ENCODE data around the gene BZW2. TPM values are rescaled to one million over a fixed set of nuclear protein-coding genes. Genes with fewer than 3 reads are reported as not detected.

The BZW2 gene
- total RNA-seq, 1 experiment from 2014 or later = 85.4 TPM

- intact Hi-C loops (cut with micrococcal nuclease) = no loop called here
- H3K27ac Mint-ChIP-seq (ENCODE audit: low read depth, unreplicated experiment) = peak overlapping the region; percentile 77
- ChIA-PET CTCF (interaction anchor here (0.9 kb wide), 1 partner anchor 185 kb away, joined by 3 read pairs; no protein-coding TSS in a partner anchor), POLR2A (interaction anchor here (0.7 to 1.4 kb wide), 4 partner anchors 44 to 859 kb away, joined by 3 to 5 read pairs (median 4); no protein-coding TSS in a partner anchor)
- no peak overlapping the region for H3K4me3 Mint-ChIP-seq (ENCODE audit: unreplicated experiment)
- BruUV-seq (replicated peaks) = no TSS peak
- no peaks in the 10 kb centered on the region for H3K9me3 Mint-ChIP-seq (ENCODE audit: unreplicated experiment)
- H3K4me1 Mint-ChIP-seq (ENCODE audit: insufficient read depth, unreplicated experiment) = peaks cover 37% of the 10 kb centered on the region
- H3K27me3 Mint-ChIP-seq (ENCODE audit: insufficient read depth, unreplicated experiment) = no peaks in the 10 kb centered on the region
- H3K36me3 Mint-ChIP-seq (ENCODE audit: insufficient read depth, unreplicated experiment) = no peaks in the 10 kb centered on the region
- no peak for TF ChIP-seq CTCF (IDR thresholded peaks at IDR 0.05; ENCODE audit: unreplicated experiment)
- no peak for DNase-seq (ENCODE audit: unreplicated experiment)
These were observed 94.6 kb downstream of the BZW2 start for GRCh38 chr7:16740623-16740953.

- no peak overlapping the region for H3K27ac Mint-ChIP-seq (ENCODE audit: low read depth, unreplicated experiment)
- CTCF ChIA-PET = no interaction called here
- H3K4me3 Mint-ChIP-seq (ENCODE audit: unreplicated experiment) = no peak overlapping the region
- H3K9me3 Mint-ChIP-seq (ENCODE audit: unreplicated experiment) = no peaks in the 10 kb centered on the region
- no TSS peak for BruUV-seq (replicated peaks)
- H3K36me3 Mint-ChIP-seq (ENCODE audit: insufficient read depth, unreplicated experiment) = no peaks in the 10 kb centered on the region
- peaks cover 34% of the 10 kb centered on the region for H3K4me1 Mint-ChIP-seq (ENCODE audit: insufficient read depth, unreplicated experiment)
- DNase-seq (ENCODE audit: unreplicated experiment) = no peak
- POLR2A ChIA-PET = no interaction called here
- H3K27me3 Mint-ChIP-seq (ENCODE audit: insufficient read depth, unreplicated experiment) = no peaks in the 10 kb centered on the region
- intact Hi-C loops (cut with micrococcal nuclease) = no loop called here
- TF ChIP-seq CTCF (IDR thresholded peaks at IDR 0.05; ENCODE audit: unreplicated experiment) = no peak
These were observed 95.0 kb downstream of the BZW2 start for GRCh38 chr7:16740996-16741395.

- no TSS peak for BruUV-seq (replicated peaks)
- POLR2A ChIA-PET = interaction anchor here (1.0 to 3.1 kb wide), 3 partner anchors 10 to 95 kb away, joined by 3 to 9 read pairs (median 4); partner anchors contain the start of gene TSPAN13
- Mint-ChIP-seq H3K4me3 (ENCODE audit: unreplicated experiment) (no peak overlapping the region), H3K27ac (ENCODE audit: low read depth, unreplicated experiment) (no peak overlapping the region), H3K36me3 (ENCODE audit: insufficient read depth, unreplicated experiment) (no peaks in the 10 kb centered on the region), H3K9me3 (ENCODE audit: unreplicated experiment) (no peaks in the 10 kb centered on the region), H3K27me3 (ENCODE audit: insufficient read depth, unreplicated experiment) (no peaks in the 10 kb centered on the region), H3K4me1 (ENCODE audit: insufficient read depth, unreplicated experiment) (peaks cover 34% of the 10 kb centered on the region)
- CTCF ChIA-PET = interaction anchor here (0.6 to 0.8 kb wide), 2 partner anchors 10 to 87 kb away, joined by 3 to 5 read pairs; no protein-coding TSS in a partner anchor
- DNase-seq (ENCODE audit: unreplicated experiment) = no peak
- no peak for TF ChIP-seq CTCF (IDR thresholded peaks at IDR 0.05; ENCODE audit: unreplicated experiment)
- intact Hi-C loops (cut with micrococcal nuclease) = no loop called here
These were observed 95.7 kb downstream of the BZW2 start for GRCh38 chr7:16741676-16742075.

- Mint-ChIP-seq H3K4me1 (ENCODE audit: insufficient read depth, unreplicated experiment) (peaks cover 34% of the 10 kb centered on the region), H3K4me3 (ENCODE audit: unreplicated experiment) (no peak overlapping the region), H3K36me3 (ENCODE audit: insufficient read depth, unreplicated experiment) (no peaks in the 10 kb centered on the region), H3K27ac (ENCODE audit: low read depth, unreplicated experiment) (peak overlapping the region; percentile 72), H3K27me3 (ENCODE audit: insufficient read depth, unreplicated experiment) (no peaks in the 10 kb centered on the region), H3K9me3 (ENCODE audit: unreplicated experiment) (no peaks in the 10 kb centered on the region)
- no TSS peak for BruUV-seq (replicated peaks)
- POLR2A ChIA-PET = interaction anchor here (0.9 to 3.1 kb wide), 4 partner anchors 10 to 96 kb away, joined by 3 to 9 read pairs (median 4); partner anchors contain the start of gene TSPAN13
- no peak for TF ChIP-seq CTCF (IDR thresholded peaks at IDR 0.05; ENCODE audit: unreplicated experiment)
- DNase-seq (ENCODE audit: unreplicated experiment) = no peak
- intact Hi-C loops (cut with micrococcal nuclease) = no loop called here
- CTCF ChIA-PET = interaction anchor here (0.6 to 0.8 kb wide), 3 partner anchors 11 to 964 kb away, joined by 3 to 5 read pairs (median 4); no protein-coding TSS in a partner anchor
These were observed 96.6 kb downstream of the BZW2 start for GRCh38 chr7:16742547-16742946.
